ENCODE data around the gene SATB1. TPM values are rescaled to one million over a fixed set of nuclear protein-coding genes. Genes with fewer than 3 reads are reported as not detected.
"Not testable (repeated sequence)": the region's sequence is repeated elsewhere in the genome, so short reads cannot be mapped to it uniquely, and the experiment has no call there.

The SATB1 gene
- total RNA-seq, 1 donor from 2014 or later, result 46.1 TPM

DNA sequence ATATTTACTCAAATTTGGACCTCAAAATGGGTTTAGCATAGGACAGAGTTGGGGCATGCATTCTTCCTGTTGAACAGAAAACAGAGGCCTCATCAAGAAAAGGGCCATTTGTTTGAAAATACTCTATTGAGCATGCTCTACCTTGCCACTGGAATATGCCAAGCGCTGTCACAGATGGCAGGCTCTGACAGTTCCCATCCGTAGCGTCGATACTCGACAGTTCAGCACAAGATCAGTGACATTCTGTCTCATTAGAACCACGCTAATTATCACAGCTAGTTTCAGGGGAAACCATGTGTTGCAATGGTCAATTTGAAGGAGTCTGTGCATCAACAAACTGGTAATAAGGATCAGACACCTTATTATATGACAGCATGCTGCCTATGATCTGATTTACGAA lies 54.5 kb downstream of the SATB1 start:
- intact Hi-C loops (cut with micrococcal nuclease), result no loop called here
- DNase-seq, result no peak
- ATAC-seq, result no peak

DNA sequence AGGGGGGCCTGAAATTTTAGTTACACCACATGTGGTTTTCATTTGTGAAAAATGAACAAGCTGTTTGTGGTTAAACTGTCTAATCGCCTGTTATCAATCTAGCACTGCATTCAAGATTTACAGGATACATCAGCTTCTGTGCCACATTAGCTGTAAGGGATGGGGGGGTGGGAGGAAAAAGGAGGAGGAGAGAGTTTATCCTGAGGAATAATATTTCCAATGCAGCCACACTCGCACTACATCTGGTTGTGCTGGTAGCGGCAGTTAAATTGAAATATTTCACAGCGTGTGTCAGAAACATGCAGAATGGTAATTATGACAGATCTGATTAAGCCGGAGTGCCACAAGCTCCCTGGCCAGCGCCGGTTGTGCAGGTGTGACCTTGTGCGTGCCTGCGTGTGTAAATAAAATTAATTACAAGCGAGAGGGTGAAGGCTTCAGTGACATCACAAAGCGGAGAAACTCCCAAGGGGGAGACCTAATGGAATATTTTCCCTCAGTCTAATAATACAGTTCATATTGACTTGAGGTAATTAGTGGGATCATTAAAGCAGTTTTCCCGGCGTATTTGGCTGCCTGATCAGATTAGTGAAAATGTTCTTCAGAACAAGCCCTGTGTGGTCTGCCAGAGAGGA lies 55.5 kb downstream of the SATB1 start:
- intact Hi-C loops (cut with micrococcal nuclease), result no loop called here
- DNase-seq (no peak), ATAC-seq (no peak)

DNA sequence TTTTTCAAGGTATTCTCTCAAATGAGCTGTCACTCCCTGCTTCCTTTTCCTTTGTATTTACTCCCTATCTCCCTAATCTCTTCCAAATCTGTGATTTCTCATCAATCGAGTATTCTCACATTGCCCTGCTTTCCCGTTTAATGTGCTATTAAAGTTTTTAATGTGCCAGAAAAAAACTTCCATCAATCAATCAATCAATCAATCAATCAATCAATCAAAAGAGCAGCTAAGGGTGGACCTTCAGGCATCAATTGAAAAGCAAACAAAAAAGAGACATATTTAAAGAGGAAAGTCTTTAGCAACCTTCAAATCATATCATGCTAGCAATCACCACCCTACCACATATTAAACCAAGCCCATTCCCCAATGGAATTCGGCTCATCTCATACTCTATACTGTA lies 58.9 kb downstream of the SATB1 start:
- DNase-seq (no peak), ATAC-seq (no peak)
- intact Hi-C loops (cut with micrococcal nuclease), result no loop called here

DNA sequence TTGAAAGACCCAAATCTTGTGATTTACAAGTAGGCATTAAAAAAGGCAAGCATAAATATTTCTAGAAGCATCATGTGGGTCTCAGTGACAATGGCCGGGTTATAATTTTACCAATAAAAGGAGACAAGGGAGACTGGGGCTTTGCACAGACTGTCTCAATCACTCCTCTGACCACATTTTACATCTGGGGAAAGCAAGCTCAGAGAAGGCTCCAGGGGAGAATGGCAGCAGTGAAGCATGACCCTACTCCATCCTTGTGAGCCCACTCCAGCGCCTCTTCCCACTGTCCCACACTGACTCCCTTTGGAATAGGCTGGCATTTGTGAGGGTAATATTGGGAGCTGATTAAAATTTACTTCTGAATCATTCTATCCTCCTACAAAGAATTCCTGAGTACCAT lies 61.8 kb downstream of the SATB1 start:
- intact Hi-C loops (cut with micrococcal nuclease), result no loop called here
- DNase-seq, result no peak
- no peak for ATAC-seq

DNA sequence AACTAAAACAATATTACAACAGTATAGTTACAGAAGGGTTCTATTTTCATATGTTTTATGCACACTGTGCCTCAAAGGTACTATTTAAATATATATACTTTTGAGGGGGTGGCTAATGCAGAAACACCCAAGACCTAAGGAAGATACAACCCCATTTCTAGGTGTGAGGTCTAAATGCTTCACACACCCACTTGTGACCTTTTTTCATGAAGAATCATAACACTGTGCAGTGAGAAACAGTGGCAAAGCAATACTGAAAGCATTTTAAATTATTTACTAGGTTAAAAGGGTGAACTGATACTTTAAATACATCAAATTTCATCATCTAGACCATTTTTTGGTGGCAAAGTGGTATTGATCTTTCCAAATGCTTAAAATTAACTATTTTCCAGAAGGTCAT lies 67.4 kb downstream of the SATB1 start:
- DNase-seq (no peak), ATAC-seq (no peak)
- intact Hi-C loops (cut with micrococcal nuclease), result no loop called here

DNA sequence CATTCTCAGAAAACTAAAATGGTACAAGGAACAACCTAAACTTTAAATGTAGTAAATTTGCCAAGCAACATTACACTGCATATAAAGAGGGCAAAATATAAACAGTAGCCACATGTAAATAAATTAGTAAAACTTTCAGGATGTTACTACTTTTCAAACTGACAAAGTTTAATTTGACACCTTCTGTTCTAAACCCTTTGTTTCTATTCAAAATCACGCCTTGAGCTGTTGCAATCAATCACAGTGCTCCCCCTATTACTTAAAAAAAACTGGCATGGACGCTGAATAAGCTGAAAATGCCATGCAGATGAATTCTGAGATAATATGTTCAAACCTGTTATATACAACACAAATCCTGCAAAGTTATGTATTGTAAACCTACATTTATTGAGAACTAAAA lies 69.3 kb downstream of the SATB1 start:
- DNase-seq, result no peak
- intact Hi-C loops (cut with micrococcal nuclease), result no loop called here
- ATAC-seq, result no peak

DNA sequence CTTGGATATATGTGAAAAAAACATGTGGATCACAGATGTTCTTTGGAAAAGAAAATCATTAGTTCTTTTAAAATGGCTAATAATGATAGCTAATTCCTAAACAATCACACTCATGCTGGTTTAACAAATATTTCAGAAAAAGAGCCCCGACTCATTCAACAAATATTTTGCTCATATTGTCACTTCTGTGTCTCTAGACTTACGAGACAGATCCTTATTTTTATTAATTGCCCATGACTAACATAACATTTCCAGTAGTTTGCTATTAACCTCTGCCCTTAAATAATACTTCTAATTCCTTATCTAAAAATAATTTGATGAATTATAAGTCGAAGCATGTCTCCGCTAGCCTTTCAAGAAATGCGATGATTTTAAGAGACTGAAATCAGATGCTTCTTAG lies 70.4 kb downstream of the SATB1 start:
- intact Hi-C loops (cut with micrococcal nuclease), result no loop called here
- DNase-seq, result no peak
- ATAC-seq, result no peak

DNA sequence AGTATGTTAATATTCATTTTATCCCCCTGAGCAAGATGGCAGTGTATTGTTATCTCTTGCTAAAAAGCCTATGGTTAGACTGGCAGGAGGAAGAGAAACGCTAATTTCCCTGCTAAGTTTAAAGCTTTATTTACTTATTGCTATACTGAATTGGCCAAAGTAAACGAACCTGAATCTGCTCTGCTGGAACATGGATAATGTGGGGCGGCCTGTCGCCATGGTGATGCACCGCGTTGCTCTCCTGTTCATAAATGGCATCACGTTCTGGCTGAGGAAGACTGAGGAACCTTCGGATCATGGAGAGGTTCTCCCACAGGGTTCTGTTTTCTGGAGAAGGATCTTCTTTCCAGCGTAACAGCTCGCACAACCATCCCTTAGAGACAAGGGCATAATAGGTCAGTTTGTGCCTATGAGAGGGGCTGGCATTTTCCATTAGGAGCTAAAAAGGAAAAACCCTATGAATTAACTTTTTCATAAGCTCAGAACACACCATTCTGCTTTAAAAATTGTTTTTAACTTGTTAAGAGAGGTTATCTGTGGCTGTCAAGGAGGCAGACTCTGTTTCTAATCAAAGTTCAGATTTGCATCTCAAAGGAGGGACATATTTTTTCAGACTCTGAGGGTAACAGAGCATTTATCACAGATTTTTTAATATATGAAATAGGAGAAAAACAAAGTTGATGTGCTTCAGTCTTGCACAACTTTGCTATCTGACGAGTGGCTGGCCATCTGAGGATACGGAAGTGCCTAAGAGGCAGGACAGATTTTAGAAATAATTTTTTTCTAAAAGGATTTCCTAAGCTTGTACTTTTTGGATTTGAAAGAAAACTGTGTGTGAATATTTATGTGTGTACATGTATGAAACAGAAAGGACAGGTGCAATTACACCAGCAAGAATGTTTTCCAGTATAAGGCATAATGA lies 73.1 kb downstream of the SATB1 start:
- DNase-seq, result no peak
- intact Hi-C loops (cut with micrococcal nuclease), result no loop called here
- no peak for ATAC-seq

DNA sequence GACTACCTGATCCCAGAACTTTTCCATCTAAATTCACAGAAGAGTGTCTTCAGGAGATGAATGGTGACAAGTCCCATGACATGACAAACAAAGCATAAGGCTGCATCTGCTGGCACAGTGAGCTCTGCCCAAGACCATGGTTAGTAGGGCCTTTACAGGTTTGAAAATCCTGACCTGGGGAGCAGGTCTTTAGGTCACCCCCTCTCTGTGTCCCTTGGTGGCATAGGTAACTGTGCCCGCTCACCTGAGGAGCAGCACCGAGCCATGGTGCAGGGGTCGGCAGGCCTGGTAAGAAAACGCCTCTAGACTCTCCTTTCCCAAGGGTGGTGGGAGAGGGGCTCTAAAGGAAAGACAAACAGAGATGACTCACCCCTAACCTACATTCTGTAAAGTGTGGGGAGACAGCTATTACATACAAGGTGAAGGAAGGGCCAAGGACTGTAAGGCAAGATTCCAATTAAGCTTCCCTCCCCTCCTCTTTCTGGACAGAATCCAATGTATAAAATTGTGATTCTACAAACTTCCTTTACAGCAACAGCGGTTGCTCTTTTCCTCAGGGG lies 74.0 kb downstream of the SATB1 start:
- intact Hi-C loops (cut with micrococcal nuclease), result no loop called here
- no peak for DNase-seq
- ATAC-seq, result no peak

DNA sequence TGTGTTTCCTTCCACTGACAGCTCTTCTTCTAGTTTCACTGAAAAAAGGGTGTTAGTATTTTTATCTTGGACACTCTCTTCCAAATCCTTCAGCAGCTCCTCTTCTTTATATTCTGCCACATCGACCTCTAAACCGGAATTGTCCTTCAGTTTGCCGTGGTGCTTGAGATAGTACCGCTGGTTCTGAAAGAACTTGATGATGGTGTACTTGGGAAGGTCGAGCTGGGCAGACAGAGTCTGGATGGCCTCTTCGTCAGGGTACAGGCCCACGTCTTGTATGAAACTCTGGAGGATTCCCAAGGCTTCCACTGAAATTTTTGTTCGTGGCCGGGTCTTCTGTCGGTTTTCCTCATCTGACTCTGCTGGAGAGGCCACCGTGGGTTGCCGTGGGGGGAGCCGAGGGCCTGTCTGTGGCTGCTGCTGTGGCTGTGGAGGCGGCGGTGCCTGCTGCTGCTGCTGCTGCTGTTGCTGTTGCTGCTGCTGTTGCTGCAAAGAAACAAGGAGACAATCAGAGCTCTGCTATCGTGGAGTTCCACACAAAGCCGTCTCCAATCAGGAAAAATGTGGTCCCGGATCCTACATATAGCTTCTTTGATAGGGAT lies 75.8 kb downstream of the SATB1 start:
- DNase-seq (no peak), ATAC-seq (peak; percentile 64)
- intact Hi-C loops (cut with micrococcal nuclease), result no loop called here

DNA sequence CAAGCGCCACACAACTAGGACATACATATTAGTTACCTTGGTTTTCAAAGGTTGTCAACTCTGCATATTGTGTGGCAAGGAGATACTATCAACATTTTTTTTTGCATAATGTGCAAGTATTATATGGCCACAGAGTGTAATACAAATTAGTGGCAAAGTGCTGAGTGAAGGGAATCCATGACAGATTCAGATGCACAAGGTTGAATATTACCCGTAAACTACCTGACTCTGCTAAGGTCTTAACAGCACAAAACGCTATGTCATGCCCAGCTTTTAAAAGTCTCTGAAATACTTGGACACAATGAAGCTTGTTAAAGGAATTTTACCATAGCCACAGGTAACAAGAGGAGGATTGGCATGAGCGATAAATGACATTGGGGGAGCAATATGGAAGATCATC lies 79.0 kb downstream of the SATB1 start:
- intact Hi-C loops (cut with micrococcal nuclease), result no loop called here
- ATAC-seq (no peak), DNase-seq (no peak)

DNA sequence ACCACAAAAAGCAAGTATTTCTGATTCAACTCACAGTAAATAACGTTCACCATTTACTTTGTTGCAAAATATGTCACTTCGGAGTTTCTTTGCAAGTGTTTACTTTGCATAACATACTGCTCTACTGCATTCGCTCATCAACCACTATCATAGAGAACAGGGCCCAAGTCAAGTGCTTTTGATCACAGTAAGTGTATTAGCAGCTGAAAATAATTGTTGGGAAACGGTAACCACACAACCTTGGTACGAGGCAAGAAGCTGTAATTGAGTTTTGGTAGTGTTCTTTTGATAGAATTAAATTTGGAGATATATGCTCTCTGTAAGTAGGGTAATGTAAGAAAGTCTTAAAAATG lies 80.1 kb downstream of the SATB1 start:
- ATAC-seq (no peak), DNase-seq (no peak)
- intact Hi-C loops (cut with micrococcal nuclease), result no loop called here

DNA sequence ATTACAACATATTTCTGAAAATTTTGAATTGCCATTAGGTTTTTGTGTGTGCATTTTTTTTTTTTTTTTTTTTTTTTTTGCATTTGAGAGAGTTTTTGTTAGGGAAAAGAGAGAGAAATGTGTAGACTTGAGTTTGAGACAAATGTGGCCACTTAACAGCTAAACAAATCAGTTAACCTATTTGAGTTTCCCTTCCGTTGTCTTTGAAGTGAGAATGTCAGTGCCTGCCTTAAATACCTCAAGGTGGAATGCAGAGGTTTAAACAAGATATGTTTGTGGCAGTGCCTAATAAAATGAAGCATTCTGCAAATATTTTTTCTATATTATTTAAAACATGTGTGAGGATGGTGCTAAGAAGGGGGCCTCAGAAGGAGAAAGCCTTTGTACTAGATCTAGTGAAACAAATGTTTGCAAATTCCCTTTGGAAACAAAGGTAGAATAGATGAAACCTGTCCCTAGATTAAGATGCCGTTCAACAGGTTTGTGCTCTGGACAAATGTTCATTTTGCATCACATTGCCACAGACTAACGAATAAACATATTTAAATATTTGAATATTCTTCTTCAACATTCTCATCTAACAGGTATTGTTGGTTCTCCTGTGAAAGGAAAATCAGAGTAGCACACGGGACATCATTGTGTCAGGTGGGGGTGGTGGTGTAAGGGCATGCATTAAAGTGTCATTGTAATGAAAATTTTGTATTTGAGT lies 80.7 kb downstream of the SATB1 start:
- intact Hi-C loops (cut with micrococcal nuclease), result no loop called here
- DNase-seq, result no peak
- ATAC-seq, result no peak

DNA sequence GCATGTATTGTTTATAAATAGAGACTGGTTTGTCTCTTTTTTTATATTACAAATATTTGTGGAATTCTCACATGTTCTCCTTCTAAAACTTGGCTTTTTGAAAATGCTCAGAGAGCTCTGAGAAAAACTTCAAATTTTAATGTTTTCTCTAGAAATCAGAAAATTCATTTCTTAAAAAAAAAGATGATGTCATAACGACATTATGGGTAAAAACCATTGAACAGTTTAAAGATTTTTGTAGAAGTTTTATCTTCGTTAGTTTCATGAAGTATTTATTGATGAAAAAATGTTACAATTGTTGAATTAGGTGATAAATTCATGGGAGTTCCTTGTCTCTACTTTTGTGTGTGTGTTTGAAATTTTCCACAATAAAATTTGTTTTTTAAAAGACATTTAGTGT lies 81.3 kb downstream of the SATB1 start:
- DNase-seq (no peak), ATAC-seq (no peak)
- intact Hi-C loops (cut with micrococcal nuclease), result no loop called here

DNA sequence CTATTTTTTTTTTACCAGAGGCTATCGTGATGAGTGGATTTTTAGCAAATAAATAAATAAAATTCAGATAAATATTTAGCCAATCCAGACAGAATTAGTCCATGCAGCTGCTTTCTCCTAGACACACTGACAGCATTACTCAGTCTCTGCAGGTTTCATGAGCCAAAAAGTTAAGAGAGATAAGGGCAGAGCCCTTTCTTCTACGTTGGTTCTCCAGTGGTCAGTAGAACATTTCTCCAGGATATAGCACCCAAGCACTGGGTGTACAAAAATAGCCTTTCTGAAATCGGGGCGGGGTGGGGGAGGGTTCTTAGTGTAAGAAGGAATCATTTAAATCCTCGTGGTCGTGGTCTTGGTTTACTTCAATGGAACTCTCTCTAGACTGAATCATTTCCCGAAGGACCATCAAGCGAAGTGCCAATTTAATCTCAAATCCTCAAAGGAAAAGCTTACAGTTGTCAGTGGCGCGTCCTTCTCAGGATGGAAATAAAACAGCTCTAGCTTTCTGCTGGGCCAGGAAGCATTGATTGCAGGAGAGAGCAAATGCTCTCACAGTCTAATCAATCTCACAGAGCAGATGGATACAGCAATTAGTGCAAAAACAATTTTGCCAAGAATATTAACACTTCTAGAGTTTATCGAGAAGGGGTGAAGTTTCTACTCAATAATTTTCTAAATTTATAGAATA lies 86.2 kb downstream of the SATB1 start:
- intact Hi-C loops (cut with micrococcal nuclease), result no loop called here
- DNase-seq, result no peak
- peak; percentile 45 for ATAC-seq

DNA sequence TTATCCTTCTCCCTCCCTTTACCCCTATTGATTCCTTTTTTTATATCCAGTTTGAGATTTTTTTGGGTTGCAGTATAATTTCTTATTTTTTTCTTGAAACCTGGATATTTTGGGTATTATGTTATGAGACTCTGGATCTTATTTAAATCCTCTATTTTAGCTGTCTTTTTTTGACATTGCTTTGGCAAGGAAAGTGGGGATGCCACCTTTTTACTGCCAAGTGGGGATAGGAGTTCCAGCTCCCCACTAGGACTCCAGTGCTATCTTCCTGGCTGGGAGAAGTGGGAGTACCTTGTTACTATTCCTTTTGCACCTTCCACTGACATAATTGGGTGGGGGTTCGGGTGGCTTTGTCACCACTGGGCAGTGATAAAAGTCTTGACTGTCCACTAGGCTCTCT lies 87.9 kb downstream of the SATB1 start:
- no peak for DNase-seq
- no peak for ATAC-seq
- intact Hi-C loops (cut with micrococcal nuclease), result no loop called here

DNA sequence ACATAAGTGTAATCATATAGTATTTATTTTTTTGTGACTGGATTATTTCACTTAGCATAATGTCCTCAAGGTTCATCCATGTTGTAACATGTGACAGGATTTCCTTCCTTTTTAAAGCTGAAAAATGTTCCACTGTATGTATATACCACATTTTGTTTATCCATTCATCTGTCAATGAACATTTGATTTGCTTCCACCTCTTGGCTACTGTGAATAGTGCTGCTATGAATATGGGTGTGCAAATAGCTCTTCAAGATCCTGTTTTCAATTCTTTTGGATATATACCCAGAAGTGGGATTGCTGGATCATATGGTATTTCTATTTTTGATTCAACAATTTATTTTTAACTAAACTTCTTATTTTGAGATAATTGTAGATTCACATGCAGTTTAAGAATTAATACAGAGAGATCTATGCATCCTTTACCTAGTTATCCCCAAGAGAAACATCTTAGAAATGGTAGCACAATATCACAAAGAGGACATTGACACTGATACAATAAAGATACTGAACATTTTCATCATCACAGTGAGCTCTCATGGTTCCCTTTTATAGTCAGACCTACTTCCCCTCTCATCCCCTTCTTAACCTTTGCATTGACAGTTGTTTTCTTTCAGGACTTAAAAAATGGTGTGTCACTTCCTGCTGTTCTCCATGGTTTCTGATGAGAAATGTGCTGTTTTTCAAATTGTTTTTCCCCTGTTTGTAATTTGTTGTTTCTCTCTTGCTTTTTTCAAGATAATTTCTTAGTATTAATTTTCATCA lies 90.1 kb downstream of the SATB1 start:
- ATAC-seq, result no peak
- DNase-seq, result no peak
- intact Hi-C loops (cut with micrococcal nuclease), result no loop called here

DNA sequence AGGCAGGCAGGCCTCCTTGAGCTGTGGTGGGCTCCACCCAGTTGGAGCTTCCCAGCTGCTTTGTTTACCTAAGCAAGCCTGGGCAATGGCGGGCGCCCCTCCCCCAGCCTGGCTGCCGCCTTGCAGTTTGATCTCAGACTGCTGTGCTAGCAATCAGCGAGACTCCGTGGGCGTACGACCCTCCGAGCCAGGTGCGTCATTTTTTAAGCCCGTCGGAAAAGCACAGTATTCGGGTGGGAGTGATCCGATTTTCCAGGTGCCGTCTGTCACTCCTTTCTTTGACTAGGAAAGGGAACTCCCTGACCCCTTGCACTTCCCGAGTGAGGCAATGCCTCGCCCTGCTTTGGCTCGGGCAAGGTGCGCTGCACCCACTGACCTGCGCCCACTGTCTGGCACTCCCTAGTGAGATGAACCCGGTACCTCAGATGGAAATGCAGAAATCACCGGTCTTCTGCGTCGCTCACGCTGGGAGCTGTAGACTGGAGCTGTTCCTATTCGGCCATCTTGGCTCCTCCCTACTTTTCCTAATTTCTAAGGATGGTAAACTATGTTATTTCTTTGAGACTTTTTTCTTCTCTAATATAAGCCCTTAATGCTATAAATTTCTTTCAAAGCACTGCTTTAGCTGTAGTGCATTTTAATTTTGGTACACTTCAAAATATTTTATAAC lies 94.2 kb downstream of the SATB1 start:
- ATAC-seq; intact Hi-C loops (cut with micrococcal nuclease); DNase-seq: not testable (repeated sequence)

Measured in left ventricle myocardium superior (tissue), 1 donor.